Measurements from ENCODE around the gene USP35.

The USP35 gene

DNA sequence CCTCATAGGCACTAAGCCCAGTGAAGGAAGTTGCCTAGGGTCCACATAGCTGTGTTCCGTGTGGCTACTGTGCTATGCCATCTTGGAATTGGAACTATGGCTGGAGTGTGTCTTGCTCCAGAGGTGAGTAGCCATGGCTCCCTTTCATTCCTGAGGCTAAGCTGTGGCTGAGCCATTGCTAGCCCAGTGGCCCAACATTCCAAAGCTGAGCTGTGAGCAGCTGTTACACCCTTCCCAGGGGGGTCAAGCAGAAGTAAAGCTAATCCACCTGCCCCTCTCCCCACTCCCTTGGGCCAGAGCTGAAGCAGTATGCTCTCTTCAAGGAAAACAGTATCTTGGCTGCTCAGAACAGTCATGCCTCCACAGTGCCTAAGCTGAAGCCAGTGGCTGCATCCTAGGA, 51.1 kb downstream of the USP35 start:
- no peak overlapping the region for H3K23ac ChIP-seq (ENCODE audit: low read depth, low read length, poor library complexity)
- no peak overlapping the region for H4K91ac ChIP-seq (ENCODE audit: low read depth, low read length, poor library complexity)
- H3K18ac ChIP-seq (ENCODE audit: low read length), result no peak overlapping the region
- no peak overlapping the region for H3K27ac ChIP-seq (replicated peaks; ENCODE audit: low read length)
- no peak overlapping the region for H2BK12ac ChIP-seq (ENCODE audit: low read length)
- no peak for DNase-seq (ENCODE audit: low spot score)
- no peak overlapping the region for H3K9ac ChIP-seq (ENCODE audit: low read depth, low read length, poor library complexity)
- peaks cover 0 to 2% of the 10 kb centered on the region in 2 donors for H3K4me1 ChIP-seq (ENCODE audit: control insufficient read depth in 2 of 2, insufficient read depth in 1 of 2, low read depth in 1 of 2, low read length in 2 of 2)
- H3K4me2 ChIP-seq (ENCODE audit: insufficient read depth, low read length, poor library complexity, severe bottlenecking), result no peak overlapping the region
- no peak overlapping the region for H3K4me3 ChIP-seq (ENCODE audit: low read length in 2 of 2)
- H2BK5ac ChIP-seq (ENCODE audit: low read length), result no peak overlapping the region
- H2AK5ac ChIP-seq (ENCODE audit: low read depth, low read length), result no peak overlapping the region
- H2BK15ac ChIP-seq (ENCODE audit: low read length), result no peak overlapping the region
- peaks cover 0 to 2% of the 10 kb centered on the region in 2 donors for H3K36me3 ChIP-seq (replicated peaks in 1 of 2; ENCODE audit: control insufficient read depth in 2 of 2, insufficient read depth in 2 of 2, low read length in 2 of 2)
- H4K8ac ChIP-seq (ENCODE audit: low read depth, low read length), result no peak overlapping the region
- H3K9me3 ChIP-seq (replicated peaks in 1 of 2; ENCODE audit: control insufficient read depth in 2 of 2, insufficient read depth in 1 of 2, low read depth in 1 of 2, low read length in 2 of 2), result peaks cover 5 to 18% of the 10 kb centered on the region in 2 donors
- H3K4ac ChIP-seq (ENCODE audit: low read length), result no peak overlapping the region
- no CpG with 5 or more reads among the region's 1 CpG for WGBS, 2 donors (ENCODE audit: extremely low coverage in 2 of 2, insufficient read length in 2 of 2, insufficient replicate concordance in 1 of 2)
- no peaks in the 10 kb centered on the region for H3K27me3 ChIP-seq (ENCODE audit: control insufficient read depth in 3 of 3, insufficient read depth in 3 of 3, low read depth in 1 of 3, low read length in 3 of 3)
- no peaks in the 10 kb centered on the region for H3K79me1 ChIP-seq (ENCODE audit: low read depth, low read length)
- no peak overlapping the region for H2AFZ ChIP-seq (ENCODE audit: low read length)
- no peak overlapping the region for H2BK120ac ChIP-seq (ENCODE audit: low read depth, low read length)
- no peak overlapping the region for H3K14ac ChIP-seq (ENCODE audit: low read length)

DNA sequence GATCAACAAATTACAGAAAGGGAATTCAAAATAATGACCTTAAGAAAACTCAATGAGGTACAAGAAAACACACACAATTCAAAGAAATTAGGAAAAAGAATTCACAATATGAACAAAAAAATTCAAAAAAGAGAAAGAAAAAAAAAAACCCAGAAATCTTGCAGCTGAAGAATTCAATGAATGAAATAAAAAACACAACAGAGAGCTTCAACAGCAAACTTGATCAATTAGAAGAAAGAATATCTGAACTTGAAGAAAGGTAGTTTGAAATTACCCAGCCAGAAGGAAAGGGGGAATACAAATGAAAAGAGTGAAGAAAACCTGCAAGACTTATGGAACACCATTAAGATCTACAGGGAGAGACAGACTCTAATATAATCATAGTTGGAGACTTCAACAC, 52.8 kb downstream of the USP35 start:
- H3K9me3 ChIP-seq (replicated peaks in 1 of 2; ENCODE audit: control insufficient read depth in 2 of 2, insufficient read depth in 1 of 2, low read depth in 1 of 2, low read length in 2 of 2), result peaks cover 5 to 21% of the 10 kb centered on the region in 2 donors
- H2AK5ac ChIP-seq (ENCODE audit: low read depth, low read length), result no peak overlapping the region
- H3K4me2 ChIP-seq (ENCODE audit: insufficient read depth, low read length, poor library complexity, severe bottlenecking), result no peak overlapping the region
- H3K36me3 ChIP-seq (replicated peaks in 1 of 2; ENCODE audit: control insufficient read depth in 2 of 2, insufficient read depth in 2 of 2, low read length in 2 of 2), result peaks cover 2 to 4% of the 10 kb centered on the region in 2 donors
- H3K18ac ChIP-seq (ENCODE audit: low read length), result no peak overlapping the region
- no peak overlapping the region for H3K9ac ChIP-seq (ENCODE audit: low read depth, low read length, poor library complexity)
- no peaks in the 10 kb centered on the region for H3K27me3 ChIP-seq (ENCODE audit: control insufficient read depth in 3 of 3, insufficient read depth in 3 of 3, low read depth in 1 of 3, low read length in 3 of 3)
- no peaks in the 10 kb centered on the region for H3K79me1 ChIP-seq (ENCODE audit: low read depth, low read length)
- no peak overlapping the region for H3K4me3 ChIP-seq (ENCODE audit: low read length in 2 of 2)
- H2BK15ac ChIP-seq (ENCODE audit: low read length), result no peak overlapping the region
- no peak overlapping the region for H2BK5ac ChIP-seq (ENCODE audit: low read length)
- no peak overlapping the region for H3K14ac ChIP-seq (ENCODE audit: low read length)
- no peak overlapping the region for H3K23ac ChIP-seq (ENCODE audit: low read depth, low read length, poor library complexity)
- DNase-seq (ENCODE audit: low spot score), result no peak
- H2BK12ac ChIP-seq (ENCODE audit: low read length), result no peak overlapping the region
- H3K27ac ChIP-seq (replicated peaks; ENCODE audit: low read length), result no peak overlapping the region
- H2BK120ac ChIP-seq (ENCODE audit: low read depth, low read length), result no peak overlapping the region
- no peak overlapping the region for H4K91ac ChIP-seq (ENCODE audit: low read depth, low read length, poor library complexity)
- no peak overlapping the region for H3K4ac ChIP-seq (ENCODE audit: low read length)
- no peak overlapping the region for H2AFZ ChIP-seq (ENCODE audit: low read length)
- no peak overlapping the region for H4K8ac ChIP-seq (ENCODE audit: low read depth, low read length)
- peaks cover 0 to 2% of the 10 kb centered on the region in 2 donors for H3K4me1 ChIP-seq (ENCODE audit: control insufficient read depth in 2 of 2, insufficient read depth in 1 of 2, low read depth in 1 of 2, low read length in 2 of 2)

DNA sequence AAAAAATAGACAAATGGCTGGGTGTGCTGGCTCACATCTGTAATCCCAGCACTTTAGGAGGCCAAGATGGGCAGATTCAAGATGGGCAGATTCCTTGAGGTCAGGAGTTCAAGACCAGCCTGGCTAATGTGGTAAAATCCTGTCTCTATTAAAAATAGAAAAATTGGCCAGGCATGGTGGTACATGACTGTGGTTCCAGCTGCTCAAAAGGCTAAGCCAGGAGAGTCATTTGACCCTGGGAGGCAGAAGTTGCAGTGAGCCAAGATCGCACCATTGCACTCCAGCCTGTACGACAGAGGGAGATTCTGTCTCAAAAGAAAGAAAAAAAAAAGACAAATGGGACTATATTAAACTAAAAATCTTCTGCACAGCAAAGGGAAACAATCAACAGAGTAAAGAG, 55.4 kb downstream of the USP35 start:
- Histone ChIP-seq H3K27ac (replicated peaks; ENCODE audit: low read length) (no peak overlapping the region), H3K4me1 (ENCODE audit: control insufficient read depth in 2 of 2, insufficient read depth in 1 of 2, low read depth in 1 of 2, low read length in 2 of 2) (peaks cover 0 to 2% of the 10 kb centered on the region in 2 donors), H3K4me2 (ENCODE audit: insufficient read depth, low read length, poor library complexity, severe bottlenecking) (no peak overlapping the region), H3K36me3 (replicated peaks in 1 of 2; ENCODE audit: control insufficient read depth in 2 of 2, insufficient read depth in 2 of 2, low read length in 2 of 2) (peaks cover 0 to 22% of the 10 kb centered on the region in 2 donors), H2BK120ac (ENCODE audit: low read depth, low read length) (no peak overlapping the region), H2BK12ac (ENCODE audit: low read length) (no peak overlapping the region), H3K4me3 (ENCODE audit: low read length in 2 of 2) (no peak overlapping the region), H3K27me3 (ENCODE audit: control insufficient read depth in 3 of 3, insufficient read depth in 3 of 3, low read depth in 1 of 3, low read length in 3 of 3) (no peaks in the 10 kb centered on the region), H3K18ac (ENCODE audit: low read length) (no peak overlapping the region), H2BK5ac (ENCODE audit: low read length) (no peak overlapping the region), H2AK5ac (ENCODE audit: low read depth, low read length) (no peak overlapping the region), H3K14ac (ENCODE audit: low read length) (no peak overlapping the region), H3K4ac (ENCODE audit: low read length) (no peak overlapping the region), H4K8ac (ENCODE audit: low read depth, low read length) (no peak overlapping the region), H3K9me3 (replicated peaks in 1 of 2; ENCODE audit: control insufficient read depth in 2 of 2, insufficient read depth in 1 of 2, low read depth in 1 of 2, low read length in 2 of 2) (peaks cover 5 to 21% of the 10 kb centered on the region in 2 donors), H3K79me1 (ENCODE audit: low read depth, low read length) (no peaks in the 10 kb centered on the region), H2AFZ (ENCODE audit: low read length) (no peak overlapping the region), H3K9ac (ENCODE audit: low read depth, low read length, poor library complexity) (no peak overlapping the region), H3K23ac (ENCODE audit: low read depth, low read length, poor library complexity) (no peak overlapping the region), H2BK15ac (ENCODE audit: low read length) (no peak overlapping the region), H4K91ac (ENCODE audit: low read depth, low read length, poor library complexity) (no peak overlapping the region)
- no CpG with 5 or more reads among the region's 2 CpGs for WGBS, 2 donors (ENCODE audit: extremely low coverage in 2 of 2, insufficient read length in 2 of 2, insufficient replicate concordance in 1 of 2)
- DNase-seq (ENCODE audit: low spot score), result no peak

DNA sequence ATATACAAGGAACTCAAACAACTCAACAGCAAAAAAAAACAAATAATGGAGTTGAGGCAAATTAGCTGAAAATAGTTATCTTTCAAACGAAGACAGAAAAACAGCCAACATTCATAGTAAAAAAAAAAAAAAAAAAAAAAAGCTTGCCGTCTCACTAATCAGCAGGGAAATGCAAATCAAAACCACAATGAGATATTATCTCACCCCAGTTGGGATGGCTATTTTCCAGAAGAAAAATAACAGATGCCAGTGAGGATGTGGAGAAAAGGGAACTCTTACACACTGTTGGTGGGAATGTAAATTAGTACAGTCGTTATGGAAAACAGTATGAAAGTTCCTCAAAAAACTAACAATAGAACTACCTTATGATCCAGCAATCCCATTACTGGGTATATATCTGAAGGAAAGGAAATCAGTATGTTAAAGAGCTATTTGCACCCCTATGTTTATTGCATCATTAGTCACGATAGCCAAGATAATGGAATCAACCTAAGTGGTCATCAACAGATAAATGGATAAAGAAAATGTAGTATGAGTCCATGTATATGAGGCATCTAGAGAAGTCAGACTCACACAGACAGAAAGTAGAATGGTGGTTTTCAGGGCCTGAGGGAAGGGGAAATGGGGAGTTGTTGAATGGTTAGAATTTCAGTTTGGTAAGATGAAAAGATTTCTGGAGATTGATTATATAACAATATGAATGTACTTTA, 56.0 kb downstream of the USP35 start:
- Histone ChIP-seq H3K27me3 (ENCODE audit: control insufficient read depth in 3 of 3, insufficient read depth in 3 of 3, low read depth in 1 of 3, low read length in 3 of 3) (no peaks in the 10 kb centered on the region), H3K36me3 (replicated peaks in 1 of 2; ENCODE audit: control insufficient read depth in 2 of 2, insufficient read depth in 2 of 2, low read length in 2 of 2) (peaks cover 0 to 28% of the 10 kb centered on the region in 2 donors), H3K4me3 (ENCODE audit: low read length in 2 of 2) (no peak overlapping the region), H3K9me3 (replicated peaks in 1 of 2; ENCODE audit: control insufficient read depth in 2 of 2, insufficient read depth in 1 of 2, low read depth in 1 of 2, low read length in 2 of 2) (peaks cover 5 to 19% of the 10 kb centered on the region in 2 donors), H2BK120ac (ENCODE audit: low read depth, low read length) (no peak overlapping the region), H4K91ac (ENCODE audit: low read depth, low read length, poor library complexity) (no peak overlapping the region), H2BK12ac (ENCODE audit: low read length) (no peak overlapping the region), H3K14ac (ENCODE audit: low read length) (no peak overlapping the region), H3K79me1 (ENCODE audit: low read depth, low read length) (no peaks in the 10 kb centered on the region), H3K27ac (replicated peaks; ENCODE audit: low read length) (no peak overlapping the region), H3K18ac (ENCODE audit: low read length) (no peak overlapping the region), H3K9ac (ENCODE audit: low read depth, low read length, poor library complexity) (no peak overlapping the region), H2AK5ac (ENCODE audit: low read depth, low read length) (no peak overlapping the region), H2BK15ac (ENCODE audit: low read length) (no peak overlapping the region), H3K4me2 (ENCODE audit: insufficient read depth, low read length, poor library complexity, severe bottlenecking) (no peak overlapping the region), H3K4ac (ENCODE audit: low read length) (no peak overlapping the region), H3K23ac (ENCODE audit: low read depth, low read length, poor library complexity) (no peak overlapping the region), H4K8ac (ENCODE audit: low read depth, low read length) (no peak overlapping the region), H2AFZ (ENCODE audit: low read length) (no peak overlapping the region), H3K4me1 (ENCODE audit: control insufficient read depth in 2 of 2, insufficient read depth in 1 of 2, low read depth in 1 of 2, low read length in 2 of 2) (peaks cover 0 to 2% of the 10 kb centered on the region in 2 donors), H2BK5ac (ENCODE audit: low read length) (no peak overlapping the region)
- no peak for DNase-seq (ENCODE audit: low spot score)
- no CpG with 5 or more reads among the region's 4 CpGs for WGBS, 2 donors (ENCODE audit: extremely low coverage in 2 of 2, insufficient read length in 2 of 2, insufficient replicate concordance in 1 of 2)
